Thymus (tissue), 11 donors: ENCODE data around the gene ATP2B2. TPM values are rescaled to one million over a fixed set of nuclear protein-coding genes. Genes with fewer than 3 reads are reported as not detected.
"Not testable (repeated sequence)": the region's sequence is repeated elsewhere in the genome, so short reads cannot be mapped to it uniquely, and the experiment has no call there.

ENCODE experiments used
- DNase-seq, 9 donors: peaks; one replicate each; pipeline ENCODE4 v3.0.0-alpha.2; 2013; ENCODE audit warnings: low spot score in 9 of 9, low read depth in 6 of 9, missing footprints in 1 of 9
- H3K27ac ChIP-seq, 2 donors: one replicate each; pipeline ENCODE4 v1.5.1; 2013; ENCODE audit warnings: control low read depth in 1 of 2, low read depth in 1 of 2, low read length in 1 of 2, mild to moderate bottlenecking in 1 of 2, moderate library complexity in 1 of 2
- H3K27me3 ChIP-seq, 2 donors: one replicate each; pipeline ENCODE4 v1.5.1; 2013; ENCODE audit warnings: low read length in 1 of 2; ENCODE audit not compliant: control insufficient read depth in 2 of 2, insufficient read depth in 1 of 2
- H3K36me3 ChIP-seq, 2 donors: one replicate each; pipeline ENCODE4 v1.5.1; 2013; ENCODE audit warnings: low read length in 1 of 2, mild to moderate bottlenecking in 1 of 2, moderate library complexity in 1 of 2; ENCODE audit not compliant: control insufficient read depth in 2 of 2, insufficient read depth in 2 of 2
- H3K4me1 ChIP-seq, 2 donors: one replicate each; pipeline ENCODE4 v1.5.1; 2013; ENCODE audit warnings: low read length in 2 of 2; ENCODE audit not compliant: control insufficient read depth in 2 of 2, insufficient read depth in 2 of 2
- H3K4me3 ChIP-seq, 2 donors: one replicate each; pipeline ENCODE4 v1.5.1; 2013; ENCODE audit warnings: low read length in 2 of 2, control low read depth in 1 of 2, mild to moderate bottlenecking in 1 of 2
- H3K9me3 ChIP-seq, 2 donors: one replicate each; pipeline ENCODE4 v1.5.1; 2013; ENCODE audit warnings: low read length in 1 of 2, mild to moderate bottlenecking in 1 of 2; ENCODE audit not compliant: control insufficient read depth in 2 of 2, insufficient read depth in 1 of 2
- WGBS: extraction: QIAGEN DNeasy Blood & Tissue Kit; methylation state at CpG from one replicate; pipeline ENCODE4 v1.1.7; 2013; 5-methylcytosine and 5-hydroxymethylcytosine counted together
- polyA plus RNA-seq: library from polyadenylated mRNA; stranded (reverse); fragments of 200-250 nt; gene quantifications from one replicate; pipeline ENCODE4 v1.2.3, GENCODE V29; 2013
- total RNA-seq: library from RNA; stranded (reverse); fragments of 120-200 nt; gene quantifications from one replicate; pipeline ENCODE4 v1.2.4, GENCODE V29; 2013
- donor health status: healthy.

Gene ATP2B2
- total and polyA plus RNA-seq, 2 donors, result 0.19 to 0.34 TPM

DNA sequence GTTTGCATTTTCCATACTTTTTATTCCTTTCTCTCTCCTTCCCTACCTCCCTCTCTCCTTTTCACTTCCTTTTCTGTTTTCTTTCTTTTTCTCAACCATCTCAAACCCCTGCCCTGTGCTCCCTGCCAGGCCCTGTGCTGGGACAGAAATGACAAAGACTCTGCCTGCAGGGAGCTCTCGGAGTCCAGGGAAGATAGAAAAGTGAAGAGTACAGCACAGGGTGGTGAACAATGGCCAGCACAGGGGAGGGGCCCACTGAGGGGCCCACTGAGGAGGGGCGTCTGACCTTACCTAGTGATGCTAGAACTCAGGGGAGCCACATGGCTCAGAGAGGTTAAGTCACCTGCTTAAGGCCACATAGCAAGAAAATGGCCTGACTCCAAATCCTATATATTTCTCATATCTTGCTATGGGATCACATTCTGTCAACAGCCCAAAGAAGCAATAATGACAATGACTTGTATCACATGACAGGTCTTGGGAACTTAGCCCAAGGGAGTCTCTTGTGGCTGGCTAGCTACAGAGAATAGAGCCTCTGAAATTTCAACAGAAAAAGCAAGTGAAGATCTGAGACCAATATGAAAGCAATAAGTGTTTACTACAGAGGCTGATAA lies 44.3 kb upstream of the ATP2B2 start:
- Histone ChIP-seq H3K36me3 (no peaks in the 10 kb centered on the region), H3K4me3 (no peak overlapping the region), H3K27ac (no peak overlapping the region), H3K27me3 (no peaks in the 10 kb centered on the region), H3K9me3 (no peaks in the 10 kb centered on the region), H3K4me1 (no peaks in the 10 kb centered on the region)
- WGBS, result 90% methylated on average over 2 of the region's 2 CpGs
- DNase-seq, result no peak

DNA sequence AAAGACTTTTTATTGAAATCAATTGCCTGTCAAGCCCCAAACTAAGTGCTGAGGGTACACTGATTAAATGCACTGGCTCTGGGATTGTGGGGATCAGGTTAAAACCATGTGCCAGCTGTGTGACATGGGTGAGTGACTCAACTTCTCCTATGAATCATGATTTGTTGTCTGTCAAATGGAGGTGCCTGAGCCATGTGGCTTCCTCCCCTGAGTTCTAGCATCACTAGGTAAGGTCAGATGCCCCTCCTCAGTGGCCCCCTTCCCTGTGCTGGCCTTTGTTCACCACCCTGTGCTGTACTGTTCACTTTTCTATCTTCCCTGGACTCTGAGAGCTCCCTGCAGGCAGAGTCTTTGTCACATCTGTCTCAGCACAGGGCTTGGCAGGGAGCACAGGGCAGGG lies 43.6 kb upstream of the ATP2B2 start:
- Histone ChIP-seq H3K4me3 (no peak overlapping the region), H3K4me1 (no peaks in the 10 kb centered on the region), H3K9me3 (no peaks in the 10 kb centered on the region), H3K27ac (no peak overlapping the region), H3K36me3 (no peaks in the 10 kb centered on the region), H3K27me3 (no peaks in the 10 kb centered on the region)
- no peak for DNase-seq

DNA sequence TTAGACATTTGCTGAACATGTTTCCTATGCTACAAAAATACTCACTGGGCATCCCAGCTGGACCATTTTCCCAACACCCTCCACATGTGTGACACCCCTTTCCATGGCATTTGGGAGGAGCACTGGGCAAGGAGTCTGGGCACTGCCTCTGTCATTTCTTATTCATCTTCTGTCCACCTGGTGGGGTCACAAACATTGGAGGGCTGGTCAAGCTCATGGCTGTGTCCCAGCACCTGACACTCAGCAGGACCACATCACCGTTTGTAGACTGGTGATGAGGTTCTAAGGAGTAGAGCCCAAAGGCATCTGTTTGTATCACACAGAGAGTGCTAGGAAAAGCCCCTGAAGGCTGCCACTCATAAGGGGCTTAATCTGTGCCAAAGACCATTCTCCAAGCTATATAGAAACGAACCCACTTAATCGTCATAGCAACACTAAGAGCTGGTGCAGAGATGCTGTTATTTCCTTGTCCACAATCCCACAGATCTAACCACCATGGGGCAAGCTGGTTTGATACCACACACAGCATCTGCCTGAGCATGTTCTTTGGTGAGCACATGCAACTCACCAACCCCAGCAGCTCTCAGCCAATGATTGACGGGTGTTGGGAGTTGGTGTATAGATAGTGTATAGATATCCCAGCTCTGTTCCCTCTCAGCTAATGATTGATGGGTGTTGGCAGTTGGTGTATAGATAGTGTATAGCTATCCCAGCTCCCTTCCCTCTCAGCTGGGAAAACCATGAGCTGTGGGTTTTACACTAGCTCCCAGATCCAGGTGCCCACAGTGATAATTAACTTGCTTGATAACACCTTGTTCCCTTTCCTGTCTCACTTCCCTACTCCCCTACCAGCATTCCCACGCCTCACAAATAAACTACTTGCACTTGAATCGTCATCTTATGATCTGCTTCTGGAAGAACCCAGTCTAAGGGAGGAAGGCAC lies 42.7 kb upstream of the ATP2B2 start:
- no peaks in the 10 kb centered on the region for H3K36me3 ChIP-seq
- WGBS, result 68% methylated on average over 6 of the region's 6 CpGs

DNA sequence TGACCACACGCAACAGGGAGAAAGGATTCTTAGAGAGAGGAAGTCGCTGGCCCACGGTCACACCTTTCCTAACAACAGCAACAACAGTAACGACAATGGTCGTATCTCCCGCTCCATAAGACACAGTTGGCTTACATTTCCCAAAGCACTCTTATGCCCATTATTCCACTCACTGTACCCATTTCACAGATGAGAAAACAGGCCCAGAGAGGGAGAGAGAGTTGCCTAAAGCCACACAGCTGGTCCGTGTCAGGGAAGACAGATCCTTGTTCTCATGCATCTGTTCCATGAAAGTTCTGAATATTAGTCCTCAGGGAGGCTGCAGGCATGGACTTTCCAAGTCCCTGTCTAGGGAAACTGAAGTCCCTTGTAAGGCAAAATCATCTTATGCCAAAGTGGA lies 42.0 kb upstream of the ATP2B2 start:
- WGBS, result 95% methylated on average over 7 of the region's 7 CpGs
- Histone ChIP-seq H3K4me3 (no peak overlapping the region), H3K27ac (no peak overlapping the region), H3K9me3 (no peaks in the 10 kb centered on the region), H3K36me3 (no peaks in the 10 kb centered on the region), H3K27me3 (no peaks in the 10 kb centered on the region), H3K4me1 (no peaks in the 10 kb centered on the region)
- no peak for DNase-seq

More for the DNA sequence above, 42.7 kb upstream of the ATP2B2 start:
- Histone ChIP-seq H3K27ac (no peak overlapping the region), H3K27me3 (no peaks in the 10 kb centered on the region), H3K4me1 (no peaks in the 10 kb centered on the region), H3K4me3 (no peak overlapping the region), H3K9me3 (no peaks in the 10 kb centered on the region)
- DNase-seq, result no peak

DNA sequence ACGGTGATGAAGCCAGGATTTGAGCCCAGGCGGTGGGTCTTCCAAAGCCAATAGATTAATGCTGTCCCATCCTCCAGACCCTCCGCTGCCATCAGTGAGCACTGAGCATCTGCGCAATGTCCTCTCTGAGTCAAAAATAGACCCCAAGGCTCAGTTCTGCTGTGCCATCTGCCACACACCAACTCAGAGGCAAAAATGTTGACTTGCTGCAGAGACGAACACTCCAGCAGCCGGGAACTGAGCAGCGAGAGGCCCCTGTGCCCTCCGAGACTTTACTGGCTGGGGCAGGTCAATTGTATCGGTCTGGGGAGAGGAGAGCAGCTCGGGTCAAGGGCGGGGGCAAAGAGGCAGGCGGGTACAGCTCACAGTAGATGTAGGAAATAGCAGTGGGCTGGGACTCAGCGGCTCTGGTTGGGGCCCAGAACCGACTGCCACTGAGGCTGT lies 41.5 kb upstream of the ATP2B2 start:
- no peak overlapping the region for H3K27ac ChIP-seq
- no peaks in the 10 kb centered on the region for H3K27me3 ChIP-seq
- no peaks in the 10 kb centered on the region for H3K36me3 ChIP-seq
- H3K4me1 ChIP-seq, result no peaks in the 10 kb centered on the region
- H3K4me3 ChIP-seq, result no peak overlapping the region
- DNase-seq, result no peak
- 93% methylated on average over 14 of the region's 14 CpGs for WGBS
- H3K9me3 ChIP-seq, result no peaks in the 10 kb centered on the region

DNA sequence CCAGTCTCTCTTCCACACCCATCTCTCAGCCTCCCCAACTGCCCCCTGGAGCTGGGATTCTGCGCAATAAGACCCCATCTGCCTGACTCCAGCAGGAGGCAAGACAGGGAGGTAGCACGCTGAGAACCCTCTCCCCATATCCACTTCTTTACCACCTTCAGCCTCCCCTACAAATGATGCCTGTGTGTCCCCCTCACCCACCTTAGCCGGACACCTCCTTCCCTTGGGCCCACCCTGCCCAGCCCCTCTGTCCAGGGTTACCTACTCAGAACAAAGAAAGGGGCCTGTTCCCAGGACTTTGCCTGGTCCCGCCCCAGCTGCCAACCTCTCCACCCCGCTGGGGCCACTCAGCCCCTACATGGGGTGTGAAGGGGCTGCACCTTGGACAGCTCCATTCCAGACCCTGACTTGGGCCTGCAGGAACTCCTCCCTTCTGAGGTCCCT lies 40.8 kb upstream of the ATP2B2 start:
- no peak for DNase-seq
- no peaks in the 10 kb centered on the region for H3K27me3 ChIP-seq
- no peak overlapping the region for H3K27ac ChIP-seq
- no peaks in the 10 kb centered on the region for H3K9me3 ChIP-seq
- H3K4me3 ChIP-seq, result no peak overlapping the region
- no peaks in the 10 kb centered on the region for H3K4me1 ChIP-seq
- 92% methylated on average over 5 of the region's 5 CpGs for WGBS
- H3K36me3 ChIP-seq, result no peaks in the 10 kb centered on the region

DNA sequence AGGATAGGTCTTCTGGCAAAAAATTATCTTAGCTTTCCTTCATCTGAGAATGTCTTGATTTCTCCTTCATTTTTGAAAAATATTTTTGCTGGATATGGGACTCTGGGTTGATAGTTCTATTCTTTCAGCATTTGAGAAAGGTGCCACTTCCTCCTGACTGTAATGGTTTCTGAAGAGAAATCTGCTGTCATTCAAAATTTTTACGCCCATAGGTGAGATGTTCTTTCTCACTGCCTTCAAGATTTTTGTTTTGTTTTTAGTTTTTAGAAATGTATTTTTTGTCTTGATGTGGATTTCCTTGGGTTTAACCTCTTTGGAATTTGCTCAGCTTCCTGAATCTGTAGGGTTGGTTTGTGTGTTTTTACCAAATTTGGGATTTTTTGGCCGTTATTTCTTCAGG lies 37.1 kb upstream of the ATP2B2 start:
- 89% methylated on average over 2 of the region's 2 CpGs for WGBS
- Histone ChIP-seq H3K9me3 (no peaks in the 10 kb centered on the region), H3K36me3 (no peaks in the 10 kb centered on the region), H3K27me3 (no peaks in the 10 kb centered on the region), H3K27ac (no peak overlapping the region), H3K4me3 (no peak overlapping the region), H3K4me1 (no peaks in the 10 kb centered on the region)
- DNase-seq, result no peak

DNA sequence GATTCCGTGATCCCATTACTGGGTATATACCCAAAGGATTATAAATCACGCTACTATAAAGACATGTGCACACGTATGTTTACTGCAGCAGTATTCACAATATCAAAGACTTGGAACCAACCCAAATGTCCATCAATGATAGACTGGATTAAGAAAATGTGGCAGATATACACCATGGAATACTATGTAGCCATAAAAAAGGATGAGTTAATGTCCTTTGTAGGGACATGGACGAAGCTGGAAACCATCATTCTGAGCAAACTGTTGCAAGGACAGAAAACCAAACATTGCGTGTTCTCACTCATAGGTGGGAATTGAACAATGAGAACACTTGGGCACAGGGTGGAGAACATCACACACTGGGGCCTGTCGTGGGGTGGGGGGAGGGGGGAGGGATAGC lies 35.0 kb upstream of the ATP2B2 start:
- not testable (repeated sequence) for H3K4me3 ChIP-seq, DNase-seq, H3K36me3 ChIP-seq, H3K4me1 ChIP-seq, H3K27me3 ChIP-seq, H3K9me3 ChIP-seq, H3K27ac ChIP-seq
- WGBS, result 89% methylated on average over 6 of the region's 6 CpGs

DNA sequence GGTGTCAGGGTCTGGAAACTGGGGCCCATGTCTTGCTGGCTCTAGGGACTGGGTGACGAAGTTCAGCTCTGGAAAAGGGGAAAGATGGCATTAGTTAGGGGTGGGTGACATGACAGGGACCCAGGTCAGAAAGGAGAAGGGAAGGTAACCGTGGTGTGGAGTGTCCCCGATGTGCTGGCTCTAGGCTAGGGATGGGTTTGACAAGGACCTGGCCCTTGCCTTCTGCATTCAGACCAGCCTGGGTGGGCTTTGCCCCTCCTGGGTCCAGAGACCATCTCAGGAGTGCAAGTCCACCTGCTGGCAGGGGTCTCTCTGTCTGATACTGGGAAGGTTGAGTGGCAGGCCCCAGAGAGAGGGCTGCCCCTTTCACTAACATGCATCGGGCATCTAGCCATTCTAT lies 28.7 kb upstream of the ATP2B2 start:
- no peak overlapping the region for H3K4me3 ChIP-seq
- H3K9me3 ChIP-seq, result no peaks in the 10 kb centered on the region

More for the DNA sequence above, 28.7 kb upstream of the ATP2B2 start:
- Histone ChIP-seq H3K36me3 (no peaks in the 10 kb centered on the region), H3K4me1 (no peaks in the 10 kb centered on the region), H3K27me3 (no peaks in the 10 kb centered on the region), H3K27ac (no peak overlapping the region)
- DNase-seq, result no peak
- WGBS, result 95% methylated on average over 4 of the region's 4 CpGs
